Osteoblast (primary cell): Measurements from ENCODE around the gene NUDT6. TPM values are rescaled to one million over a fixed set of nuclear protein-coding genes. Genes with fewer than 3 reads are reported as not detected.
A peak's percentile ranks its signal among the peaks of the same experiment; 100 is the strongest.
"Not testable (repeated sequence)": the region's sequence is repeated elsewhere in the genome, so short reads cannot be mapped to it uniquely, and the experiment has no call there.

Experiments used
- DNase-seq: peaks from one replicate; pipeline ENCODE4 v3.0.0; 2011; ENCODE audit warnings: low spot score, mixed read lengths; ENCODE audit not compliant: insufficient read length; ENCODE audit errors: missing footprints
- H2AFZ ChIP-seq: 2 replicates; pipeline ENCODE4 v1.6.0; 2011; ENCODE audit warnings: mild to moderate bottlenecking, low read length
- H3K27ac ChIP-seq: 2 replicates; pipeline ENCODE4 v1.5.1; 2011; ENCODE audit warnings: mild to moderate bottlenecking, low read depth, low read length, moderate library complexity
- H3K27me3 ChIP-seq: 2 replicates; pipeline ENCODE4 v1.6.0; 2012; ENCODE audit warnings: mild to moderate bottlenecking, control low read depth, inconsistent platforms, low read length, moderate library complexity; ENCODE audit not compliant: insufficient read depth
- H3K36me3 ChIP-seq: 2 replicates; pipeline ENCODE4 v1.5.1; 2011; ENCODE audit warnings: mild to moderate bottlenecking, low read length, control low read depth, moderate library complexity; ENCODE audit not compliant: insufficient read depth
- H3K4me1 ChIP-seq: 2 replicates; pipeline ENCODE4 v1.5.1; 2011; ENCODE audit warnings: mild to moderate bottlenecking, low read length, control low read depth, moderate library complexity; ENCODE audit not compliant: insufficient read depth
- H3K4me2 ChIP-seq: 2 replicates; pipeline ENCODE4 v1.6.0; 2011; ENCODE audit warnings: mild to moderate bottlenecking, low read length; ENCODE audit not compliant: insufficient read depth
- H3K4me3 ChIP-seq: fragments of 200-600 bp; sonication (generic); 3 replicates; pipeline ENCODE4 v1.5.1; 2012; ENCODE audit warnings: mild to moderate bottlenecking, low read length, inconsistent platforms; ENCODE audit not compliant: insufficient read depth
- H3K79me2 ChIP-seq: 2 replicates; pipeline ENCODE4 v1.6.0; 2012; ENCODE audit warnings: mild to moderate bottlenecking, low read length, control low read depth, inconsistent platforms; ENCODE audit not compliant: insufficient read depth
- H3K9me3 ChIP-seq: 2 replicates; pipeline ENCODE4 v1.5.1; 2011; ENCODE audit warnings: low read depth, low read length, control low read depth
- H4K20me1 ChIP-seq: 2 replicates; pipeline ENCODE4 v1.6.0; 2012; ENCODE audit warnings: mild to moderate bottlenecking, low read length, control low read depth; ENCODE audit not compliant: insufficient read depth
- total RNA-seq: library from RNA; depleted of rRNA; stranded (reverse); fragments of >200 nt; gene quantifications from 2 replicates; pipeline ENCODE4 v1.2.3, GENCODE V29; 2012
- TF ChIP-seq, protein P1 (sequence below): IDR thresholded peaks from 2 replicates; pipeline ENCODE4 v1.5.1; 2011; ENCODE audit warnings: mild to moderate bottlenecking, low read depth, low read length, moderate library complexity; ENCODE audit errors: extremely low read depth

NUDT6 gene
- total RNA-seq, 1 donor = 6.2 TPM

DNA sequence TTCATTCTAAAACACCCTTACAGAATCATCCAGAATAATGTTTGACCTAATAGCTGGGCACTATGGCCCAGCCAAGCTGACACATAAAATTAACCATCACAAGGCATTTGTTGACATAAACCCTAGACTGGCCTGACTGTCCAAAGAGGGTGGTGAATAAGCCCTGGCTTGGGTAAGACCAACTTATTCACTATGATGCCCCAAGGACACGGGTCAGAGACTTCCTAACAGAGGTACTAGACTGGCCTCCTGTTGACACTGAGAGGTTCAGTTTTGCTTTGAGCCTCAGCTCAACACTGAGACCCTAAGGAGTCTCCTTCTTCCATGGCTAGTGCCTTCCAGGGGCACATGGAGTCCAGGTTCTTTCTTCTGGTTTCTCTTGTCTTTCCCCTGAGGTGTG lies 74.5 kb downstream of the NUDT6 start:
- H3K27me3 ChIP-seq = no peaks in the 10 kb centered on the region
- peaks cover 33% of the 10 kb centered on the region for H3K4me1 ChIP-seq
- no peak overlapping the region for H3K4me2 ChIP-seq
- no peak overlapping the region for H2AFZ ChIP-seq
- TF ChIP-seq, protein P1, sequence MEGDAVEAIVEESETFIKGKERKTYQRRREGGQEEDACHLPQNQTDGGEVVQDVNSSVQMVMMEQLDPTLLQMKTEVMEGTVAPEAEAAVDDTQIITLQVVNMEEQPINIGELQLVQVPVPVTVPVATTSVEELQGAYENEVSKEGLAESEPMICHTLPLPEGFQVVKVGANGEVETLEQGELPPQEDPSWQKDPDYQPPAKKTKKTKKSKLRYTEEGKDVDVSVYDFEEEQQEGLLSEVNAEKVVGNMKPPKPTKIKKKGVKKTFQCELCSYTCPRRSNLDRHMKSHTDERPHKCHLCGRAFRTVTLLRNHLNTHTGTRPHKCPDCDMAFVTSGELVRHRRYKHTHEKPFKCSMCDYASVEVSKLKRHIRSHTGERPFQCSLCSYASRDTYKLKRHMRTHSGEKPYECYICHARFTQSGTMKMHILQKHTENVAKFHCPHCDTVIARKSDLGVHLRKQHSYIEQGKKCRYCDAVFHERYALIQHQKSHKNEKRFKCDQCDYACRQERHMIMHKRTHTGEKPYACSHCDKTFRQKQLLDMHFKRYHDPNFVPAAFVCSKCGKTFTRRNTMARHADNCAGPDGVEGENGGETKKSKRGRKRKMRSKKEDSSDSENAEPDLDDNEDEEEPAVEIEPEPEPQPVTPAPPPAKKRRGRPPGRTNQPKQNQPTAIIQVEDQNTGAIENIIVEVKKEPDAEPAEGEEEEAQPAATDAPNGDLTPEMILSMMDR = no peak
- no peak overlapping the region for H3K4me3 ChIP-seq
- H3K79me2 ChIP-seq = peaks cover 99% of the 10 kb centered on the region
- no peak for DNase-seq
- no peak overlapping the region for H3K27ac ChIP-seq
- H4K20me1 ChIP-seq = peaks cover 88% of the 10 kb centered on the region
- H3K9me3 ChIP-seq = no peaks in the 10 kb centered on the region
- peaks cover 57% of the 10 kb centered on the region for H3K36me3 ChIP-seq

DNA sequence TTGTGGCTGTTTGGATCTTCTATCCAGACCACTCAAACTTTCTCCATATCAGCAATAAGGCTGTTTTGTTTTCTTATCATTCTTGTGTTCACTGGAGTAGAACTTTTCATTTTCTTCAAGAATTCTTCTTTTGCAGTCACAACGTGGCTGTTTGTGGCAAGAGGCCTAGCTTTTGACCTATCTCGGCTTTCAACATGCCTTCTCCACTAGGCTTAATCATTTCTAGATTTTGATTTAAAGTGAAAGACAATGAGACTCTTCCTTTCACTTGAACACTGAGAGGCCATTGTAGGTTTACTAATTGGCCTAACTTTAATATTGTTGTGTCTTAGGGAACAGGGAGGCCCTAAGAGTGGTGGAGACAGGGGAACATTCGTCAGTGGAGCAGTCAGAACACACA lies 76.6 kb downstream of the NUDT6 start:
- H3K79me2 ChIP-seq = peaks cover 99% of the 10 kb centered on the region
- H3K4me1 ChIP-seq = peaks cover 38% of the 10 kb centered on the region
- TF ChIP-seq, protein P1 = no peak
- H3K36me3 ChIP-seq = peaks cover 62% of the 10 kb centered on the region
- peaks cover 87% of the 10 kb centered on the region for H4K20me1 ChIP-seq
- H3K27me3 ChIP-seq = no peaks in the 10 kb centered on the region
- H3K4me2 ChIP-seq = no peak overlapping the region
- H3K27ac ChIP-seq = peak overlapping the region; percentile 7
- no peak overlapping the region for H3K4me3 ChIP-seq
- H3K9me3 ChIP-seq = no peaks in the 10 kb centered on the region
- no peak for DNase-seq
- no peak overlapping the region for H2AFZ ChIP-seq

DNA sequence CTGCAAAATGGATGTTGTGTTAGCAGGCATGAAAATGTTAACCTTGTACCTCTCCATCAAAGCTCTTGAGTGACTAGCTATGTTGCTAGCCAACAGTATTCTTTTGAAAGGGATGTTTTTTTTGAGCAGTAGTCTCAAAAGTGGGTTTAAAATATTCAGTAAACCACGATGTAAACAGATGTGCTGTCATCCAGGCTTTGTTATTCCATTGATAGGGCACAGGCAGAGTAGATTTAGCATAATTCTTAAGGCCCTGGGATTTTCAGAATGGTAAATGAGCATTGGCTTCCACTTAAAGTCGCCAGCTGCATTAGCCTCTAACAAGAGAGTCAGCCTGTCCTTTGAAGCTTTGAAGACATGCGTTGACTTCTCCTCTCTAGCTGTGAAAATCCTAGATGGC lies 77.3 kb downstream of the NUDT6 start:
- Histone ChIP-seq H3K36me3 (peaks cover 69% of the 10 kb centered on the region), H3K9me3 (no peaks in the 10 kb centered on the region), H3K79me2 (peaks cover 99% of the 10 kb centered on the region), H4K20me1 (peaks cover 86% of the 10 kb centered on the region), H3K4me1 (peaks cover 38% of the 10 kb centered on the region), H3K4me2 (no peak overlapping the region), H3K27ac (no peak overlapping the region), H3K4me3 (no peak overlapping the region), H3K27me3 (no peaks in the 10 kb centered on the region), H2AFZ (no peak overlapping the region)
- no peak for DNase-seq
- TF ChIP-seq, protein P1 = no peak

DNA sequence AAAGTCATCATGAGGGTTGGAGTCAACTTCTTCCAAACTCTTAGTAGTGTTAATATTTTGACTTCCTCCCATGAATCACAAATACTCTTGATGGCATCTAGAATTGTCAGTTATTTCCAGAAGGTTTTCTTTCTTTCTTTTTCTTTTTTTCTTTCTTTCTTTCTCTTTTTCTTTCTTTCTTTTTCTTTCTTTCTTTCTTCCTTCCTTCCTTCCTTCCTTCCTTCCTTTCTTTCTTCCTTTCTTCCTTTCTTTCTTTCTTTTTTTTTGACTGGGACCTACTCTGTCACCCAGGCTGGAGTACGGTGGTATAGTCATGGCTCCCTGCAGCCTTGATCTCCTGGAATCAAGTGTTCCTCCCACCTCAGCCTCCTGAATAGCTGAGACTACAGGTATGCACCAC lies 78.0 kb downstream of the NUDT6 start:
- H2AFZ ChIP-seq, H3K27me3 ChIP-seq, DNase-seq, H3K9me3 ChIP-seq, H3K4me3 ChIP-seq, H3K27ac ChIP-seq, H3K4me2 ChIP-seq: not testable (repeated sequence)
- Histone ChIP-seq H4K20me1 (peaks cover 89% of the 10 kb centered on the region), H3K4me1 (peaks cover 42% of the 10 kb centered on the region), H3K36me3 (peaks cover 71% of the 10 kb centered on the region), H3K79me2 (peaks cover 99% of the 10 kb centered on the region)
